Neural cell (in vitro differentiated cells): Measurements from ENCODE around the gene INO80C. TPM values are rescaled to one million over a fixed set of nuclear protein-coding genes. Genes with fewer than 3 reads are reported as not detected.

Experiments used
- H2AFZ ChIP-seq: fragments of 200-600, 300-800 bp; sonication (generic), shearing (Covaris generic); 2 replicates; pipeline ENCODE4 v1.6.0; 2014; ENCODE audit warnings: low read depth, mild to moderate bottlenecking, antibody characterized with exemption, low read length, moderate library complexity
- H3F3A ChIP-seq: fragments of 200-600 bp; shearing (Covaris generic); 2 replicates; pipeline ENCODE4 v1.6.1; 2016; ENCODE audit warnings: mild to moderate bottlenecking, moderate library complexity, mixed read lengths, antibody characterized with exemption, low read length; ENCODE audit not compliant: insufficient read depth, poor library complexity, severe bottlenecking
- H3K27ac ChIP-seq: fragments of 200-600, 300-800 bp; sonication (generic), shearing (Covaris generic); 2 replicates; pipeline ENCODE4 v1.5.1; 2014; ENCODE audit warnings: mild to moderate bottlenecking, low read length, moderate library complexity
- H3K27me3 ChIP-seq: fragments of 300-800, 200-600 bp; sonication (generic), shearing (Covaris generic); 2 replicates; pipeline ENCODE4 v1.6.0; 2014; ENCODE audit warnings: mild to moderate bottlenecking, low read depth, low read length, moderate library complexity; ENCODE audit not compliant: insufficient read depth
- H3K36me3 ChIP-seq: fragments of 300-800, 200-600 bp; sonication (generic), shearing (Covaris generic); 2 replicates; pipeline ENCODE4 v1.5.1; 2014; ENCODE audit warnings: mild to moderate bottlenecking, antibody characterized with exemption, low read length, moderate library complexity; ENCODE audit not compliant: insufficient read depth
- H3K4me2 ChIP-seq: fragments of 300-800, 200-600 bp; sonication (generic), shearing (Covaris generic); 2 replicates; pipeline ENCODE4 v1.6.0; 2014; ENCODE audit warnings: mild to moderate bottlenecking, low read length
- H3K4me3 ChIP-seq: fragments of 300-800, 200-600 bp; sonication (generic), shearing (Covaris generic); 2 replicates; pipeline ENCODE4 v1.5.1; 2014; ENCODE audit warnings: mild to moderate bottlenecking, low read length, moderate library complexity
- H3K79me2 ChIP-seq: fragments of 200-600 bp; shearing (Covaris generic); replicated peaks from 2 replicates; pipeline ENCODE4 v1.6.0; 2014; ENCODE audit warnings: mild to moderate bottlenecking, low read length, moderate library complexity; ENCODE audit not compliant: insufficient read depth
- H3K9ac ChIP-seq: fragments of 300-800, 200-600 bp; sonication (generic), shearing (Covaris generic); 2 replicates; pipeline ENCODE4 v1.6.1; 2016; ENCODE audit warnings: mild to moderate bottlenecking, low read length, mixed read lengths
- H3K9me2 ChIP-seq: fragments of 200-600 bp; shearing (Covaris generic); 2 replicates; pipeline ENCODE4 v1.6.1; 2016; ENCODE audit warnings: mild to moderate bottlenecking, low read length, mixed read lengths; ENCODE audit not compliant: insufficient read depth
- H3K9me3 ChIP-seq: fragments of 200-600, 300-800 bp; sonication (generic), shearing (Covaris generic); 2 replicates; pipeline ENCODE4 v1.6.1; 2016; ENCODE audit warnings: mild to moderate bottlenecking, mixed run types, low read length, moderate library complexity, mixed read lengths
- H4K20me1 ChIP-seq: fragments of 200-600 bp; shearing (Covaris generic); 2 replicates; pipeline ENCODE4 v1.6.1; 2016; ENCODE audit warnings: mild to moderate bottlenecking, mixed run types; ENCODE audit not compliant: insufficient read depth
- EP300 ChIP-seq: fragments of 450-650 bp; conservative IDR thresholded peaks from 2 replicates; pipeline ENCODE4 v1.6.1; 2014; ENCODE audit warnings: antibody characterized with exemption, mild to moderate bottlenecking, moderate library complexity; ENCODE audit not compliant: poor library complexity, severe bottlenecking
- EZH2 ChIP-seq: fragments of 200-600, 300-800 bp; shearing (Covaris generic), sonication (generic); IDR thresholded peaks from 2 replicates; pipeline ENCODE4 v1.6.1; 2014; ENCODE audit warnings: antibody characterized with exemption, low read length, borderline replicate concordance, mild to moderate bottlenecking; ENCODE audit not compliant: insufficient read depth, poor library complexity, severe bottlenecking
- MXI1 ChIP-seq: fragments of 450-650 bp; conservative IDR thresholded peaks from 2 replicates; pipeline ENCODE4 v1.6.1; 2014; ENCODE audit warnings: antibody characterized with exemption, mild to moderate bottlenecking; ENCODE audit not compliant: poor library complexity, severe bottlenecking
- POLR2AphosphoS5 ChIP-seq: IDR thresholded peaks from 2 replicates; pipeline ENCODE4 v1.6.1; 2012
- RAD21 ChIP-seq: fragments of 450-650 bp; conservative IDR thresholded peaks from 2 replicates; pipeline ENCODE4 v1.6.1; 2014; ENCODE audit warnings: antibody characterized with exemption, mild to moderate bottlenecking, moderate library complexity
- SMC3 ChIP-seq: fragments of 450-650 bp; conservative IDR thresholded peaks from 2 replicates; pipeline ENCODE4 v1.6.1; 2014; ENCODE audit warnings: antibody characterized with exemption, mild to moderate bottlenecking, moderate library complexity; ENCODE audit not compliant: poor library complexity
- TAF1 ChIP-seq: IDR thresholded peaks from 2 replicates; pipeline ENCODE4 v1.6.1; 2012; ENCODE audit warnings: low read depth
- polyA plus RNA-seq: library from polyadenylated mRNA; depleted of rRNA; stranded (reverse); fragments of >200 nt; gene quantifications from 2 replicates; pipeline ENCODE4 v1.2.3, GENCODE V29; 2014
- TF ChIP-seq, protein P1 (sequence below): fragments of 450-650 bp; IDR thresholded peaks from 2 replicates; pipeline ENCODE4 v1.5.1; 2014; ENCODE audit warnings: antibody characterized with exemption, mild to moderate bottlenecking, moderate library complexity; ENCODE audit not compliant: poor library complexity, severe bottlenecking
- TF ChIP-seq, protein P2 (sequence below): IDR thresholded peaks from 2 replicates; pipeline ENCODE4 v1.6.1; 2012; ENCODE audit warnings: borderline replicate concordance

The INO80C gene
- polyA plus RNA-seq, 1 donor from 2014 or later = 30.5 TPM

DNA sequence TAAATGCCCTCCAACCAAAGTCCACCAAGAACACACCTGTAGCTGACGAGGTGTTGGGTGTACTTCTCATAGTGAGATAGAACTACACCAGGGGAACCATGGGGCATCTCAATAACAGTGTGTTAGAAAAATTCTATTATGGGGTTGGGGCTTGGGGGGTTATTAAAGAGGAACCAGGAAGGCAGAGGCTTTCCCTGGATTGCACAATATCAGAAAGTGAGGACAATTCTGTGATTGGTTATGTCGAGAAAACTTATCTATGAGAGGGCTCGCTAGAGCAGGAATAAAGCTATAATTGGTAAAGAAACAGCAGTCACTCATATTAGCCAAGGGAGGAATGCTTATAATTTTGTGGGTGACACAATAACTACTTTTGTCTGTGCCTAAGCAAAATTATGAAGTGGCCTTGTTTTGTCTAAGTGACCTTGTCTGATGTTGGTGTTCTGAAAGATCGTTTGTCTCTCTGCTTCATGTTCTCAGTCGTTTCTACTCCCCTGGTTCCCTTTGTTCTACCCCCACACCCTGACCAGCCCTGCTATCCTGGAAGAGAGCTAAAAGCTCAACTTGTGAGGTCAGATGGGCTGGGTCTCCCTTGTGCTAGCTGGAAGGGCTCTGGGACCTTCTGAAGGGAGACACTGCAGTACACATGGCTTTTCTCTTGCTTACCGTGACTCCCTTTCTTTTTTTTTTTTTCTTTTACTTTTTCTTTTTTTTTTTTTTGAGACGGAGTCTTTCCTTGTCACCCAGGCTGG, 21.6 kb upstream of the INO80C start:
- no peaks in the 10 kb centered on the region for H4K20me1 ChIP-seq
- no peaks in the 10 kb centered on the region for H3K27me3 ChIP-seq
- no peak overlapping the region for H3K4me2 ChIP-seq
- H3K4me3 ChIP-seq = no peak overlapping the region
- H3K27ac ChIP-seq = no peak overlapping the region
- H3K9ac ChIP-seq = no peak overlapping the region
- no peaks in the 10 kb centered on the region for H3K36me3 ChIP-seq
- no peak overlapping the region for H2AFZ ChIP-seq
- peaks cover 7% of the 10 kb centered on the region for H3F3A ChIP-seq
- H3K9me2 ChIP-seq = no peaks in the 10 kb centered on the region
- H3K79me2 ChIP-seq = no peaks in the 10 kb centered on the region
- no peaks in the 10 kb centered on the region for H3K9me3 ChIP-seq
- TF ChIP-seq EP300 (no peak), EZH2 (no peak), TAF1 (no peak), POLR2AphosphoS5 (no peak), RAD21 (no peak), SMC3 (no peak), MXI1 (no peak)
- TF ChIP-seq, protein P1, sequence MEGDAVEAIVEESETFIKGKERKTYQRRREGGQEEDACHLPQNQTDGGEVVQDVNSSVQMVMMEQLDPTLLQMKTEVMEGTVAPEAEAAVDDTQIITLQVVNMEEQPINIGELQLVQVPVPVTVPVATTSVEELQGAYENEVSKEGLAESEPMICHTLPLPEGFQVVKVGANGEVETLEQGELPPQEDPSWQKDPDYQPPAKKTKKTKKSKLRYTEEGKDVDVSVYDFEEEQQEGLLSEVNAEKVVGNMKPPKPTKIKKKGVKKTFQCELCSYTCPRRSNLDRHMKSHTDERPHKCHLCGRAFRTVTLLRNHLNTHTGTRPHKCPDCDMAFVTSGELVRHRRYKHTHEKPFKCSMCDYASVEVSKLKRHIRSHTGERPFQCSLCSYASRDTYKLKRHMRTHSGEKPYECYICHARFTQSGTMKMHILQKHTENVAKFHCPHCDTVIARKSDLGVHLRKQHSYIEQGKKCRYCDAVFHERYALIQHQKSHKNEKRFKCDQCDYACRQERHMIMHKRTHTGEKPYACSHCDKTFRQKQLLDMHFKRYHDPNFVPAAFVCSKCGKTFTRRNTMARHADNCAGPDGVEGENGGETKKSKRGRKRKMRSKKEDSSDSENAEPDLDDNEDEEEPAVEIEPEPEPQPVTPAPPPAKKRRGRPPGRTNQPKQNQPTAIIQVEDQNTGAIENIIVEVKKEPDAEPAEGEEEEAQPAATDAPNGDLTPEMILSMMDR = no peak
- TF ChIP-seq, protein P2, sequence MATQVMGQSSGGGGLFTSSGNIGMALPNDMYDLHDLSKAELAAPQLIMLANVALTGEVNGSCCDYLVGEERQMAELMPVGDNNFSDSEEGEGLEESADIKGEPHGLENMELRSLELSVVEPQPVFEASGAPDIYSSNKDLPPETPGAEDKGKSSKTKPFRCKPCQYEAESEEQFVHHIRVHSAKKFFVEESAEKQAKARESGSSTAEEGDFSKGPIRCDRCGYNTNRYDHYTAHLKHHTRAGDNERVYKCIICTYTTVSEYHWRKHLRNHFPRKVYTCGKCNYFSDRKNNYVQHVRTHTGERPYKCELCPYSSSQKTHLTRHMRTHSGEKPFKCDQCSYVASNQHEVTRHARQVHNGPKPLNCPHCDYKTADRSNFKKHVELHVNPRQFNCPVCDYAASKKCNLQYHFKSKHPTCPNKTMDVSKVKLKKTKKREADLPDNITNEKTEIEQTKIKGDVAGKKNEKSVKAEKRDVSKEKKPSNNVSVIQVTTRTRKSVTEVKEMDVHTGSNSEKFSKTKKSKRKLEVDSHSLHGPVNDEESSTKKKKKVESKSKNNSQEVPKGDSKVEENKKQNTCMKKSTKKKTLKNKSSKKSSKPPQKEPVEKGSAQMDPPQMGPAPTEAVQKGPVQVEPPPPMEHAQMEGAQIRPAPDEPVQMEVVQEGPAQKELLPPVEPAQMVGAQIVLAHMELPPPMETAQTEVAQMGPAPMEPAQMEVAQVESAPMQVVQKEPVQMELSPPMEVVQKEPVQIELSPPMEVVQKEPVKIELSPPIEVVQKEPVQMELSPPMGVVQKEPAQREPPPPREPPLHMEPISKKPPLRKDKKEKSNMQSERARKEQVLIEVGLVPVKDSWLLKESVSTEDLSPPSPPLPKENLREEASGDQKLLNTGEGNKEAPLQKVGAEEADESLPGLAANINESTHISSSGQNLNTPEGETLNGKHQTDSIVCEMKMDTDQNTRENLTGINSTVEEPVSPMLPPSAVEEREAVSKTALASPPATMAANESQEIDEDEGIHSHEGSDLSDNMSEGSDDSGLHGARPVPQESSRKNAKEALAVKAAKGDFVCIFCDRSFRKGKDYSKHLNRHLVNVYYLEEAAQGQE = no peak

DNA sequence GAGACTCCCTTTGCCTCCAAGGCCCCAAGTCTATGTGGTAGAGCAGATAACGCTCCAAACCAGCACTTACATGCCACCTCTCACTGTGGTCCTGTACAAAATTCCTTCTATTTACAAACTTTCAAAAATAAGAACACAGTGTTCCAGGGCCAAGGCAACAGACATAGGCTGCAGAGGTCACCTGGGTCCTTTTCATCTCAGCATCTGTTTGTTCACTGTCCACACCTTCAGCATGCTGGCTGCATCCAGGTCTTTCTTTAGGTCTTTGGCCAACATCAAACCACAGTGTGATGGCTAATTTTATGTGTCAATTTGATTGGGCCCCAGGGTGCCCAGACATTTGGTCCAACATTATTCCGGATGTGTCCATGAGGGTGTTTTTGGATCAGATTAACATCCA, 20.0 kb upstream of the INO80C start:
- TF ChIP-seq MXI1 (no peak), EZH2 (no peak), EP300 (no peak), POLR2AphosphoS5 (no peak), SMC3 (no peak), TAF1 (no peak), RAD21 (no peak)
- TF ChIP-seq, protein P2 = no peak
- TF ChIP-seq, protein P1 = no peak
- H3K36me3 ChIP-seq = no peaks in the 10 kb centered on the region
- H3K9me3 ChIP-seq = no peaks in the 10 kb centered on the region
- H3K79me2 ChIP-seq = no peaks in the 10 kb centered on the region
- no peaks in the 10 kb centered on the region for H3K9me2 ChIP-seq
- no peak overlapping the region for H2AFZ ChIP-seq
- peaks cover 4% of the 10 kb centered on the region for H3F3A ChIP-seq
- no peak overlapping the region for H3K27ac ChIP-seq
- H3K27me3 ChIP-seq = no peaks in the 10 kb centered on the region
- no peak overlapping the region for H3K9ac ChIP-seq
- no peak overlapping the region for H3K4me3 ChIP-seq
- no peaks in the 10 kb centered on the region for H4K20me1 ChIP-seq
- no peak overlapping the region for H3K4me2 ChIP-seq
